Measurements from ENCODE around the gene GMDS.
"Not testable (repeated sequence)": the region's sequence is repeated elsewhere in the genome, so short reads cannot be mapped to it uniquely, and the experiment has no call there.

Gene GMDS

GRCh38 chr6:1756472-1757129, 488.8 kb downstream of the GMDS start:
- no peak overlapping the region for H3K27ac ChIP-seq
- H3K36me3 ChIP-seq, result no peaks in the 10 kb centered on the region
- peaks cover 0 to 8% (median 0%) of the 10 kb centered on the region in 3 donors for H3K9me3 ChIP-seq
- H3K27me3 ChIP-seq, result no peaks in the 10 kb centered on the region
- intact Hi-C loops (cut with DNase I; ENCODE audit: low total_unique reads), result no loop called here
- DNase-seq, result no peak
- TF ChIP-seq CTCF (IDR thresholded peaks at IDR 0.05), result no peak
- H3K4me3 ChIP-seq, result no peak overlapping the region
- H3K4me1 ChIP-seq, result no peaks in the 10 kb centered on the region

GRCh38 chr6:1751063-1751462, 494.3 kb downstream of the GMDS start:
- H3K27me3 ChIP-seq; DNase-seq; H3K9me3 ChIP-seq; H3K4me3 ChIP-seq; H3K36me3 ChIP-seq; intact Hi-C loops (cut with DNase I; ENCODE audit: low total_unique reads); H3K27ac ChIP-seq: not testable (repeated sequence)
- H3K4me1 ChIP-seq, result peaks cover 0 to 15% (median 0%) of the 10 kb centered on the region in 4 donors

GRCh38 chr6:1749041-1749440, 496.4 kb downstream of the GMDS start:
- Histone ChIP-seq H3K4me1 (peaks cover 0 to 33% (median 3%) of the 10 kb centered on the region in 4 donors), H3K27ac (peak overlapping the region; percentile 47 to 53), H3K9me3 (peaks cover 0 to 8% (median 0%) of the 10 kb centered on the region in 3 donors), H3K27me3 (no peaks in the 10 kb centered on the region), H3K4me3 (peak overlapping the region; percentile 43 to 50), H3K36me3 (no peaks in the 10 kb centered on the region)
- DNase-seq, result no peak
- no peak for TF ChIP-seq CTCF (IDR thresholded peaks at IDR 0.05)
- intact Hi-C loops (cut with DNase I; ENCODE audit: low total_unique reads), result no loop called here

GRCh38 chr6:1747531-1747930, 497.9 kb downstream of the GMDS start:
- intact Hi-C loops (cut with DNase I; ENCODE audit: low total_unique reads), result no loop called here
- Histone ChIP-seq H3K27ac (peak overlapping the region in 1 of 2 donors; percentile 53), H3K9me3 (peaks cover 0 to 3% (median 0%) of the 10 kb centered on the region in 3 donors), H3K27me3 (no peaks in the 10 kb centered on the region), H3K4me3 (no peak overlapping the region), H3K4me1 (peaks cover 0 to 33% (median 3%) of the 10 kb centered on the region in 4 donors), H3K36me3 (no peaks in the 10 kb centered on the region)
- no peak for TF ChIP-seq CTCF (IDR thresholded peaks at IDR 0.05)
- DNase-seq, result no peak

GRCh38 chr6:1747003-1747402, 498.4 kb downstream of the GMDS start:
- Histone ChIP-seq H3K27me3 (no peaks in the 10 kb centered on the region), H3K36me3 (no peaks in the 10 kb centered on the region), H3K9me3 (no peaks in the 10 kb centered on the region), H3K4me1 (peaks cover 0 to 33% (median 3%) of the 10 kb centered on the region in 4 donors), H3K4me3 (no peak overlapping the region), H3K27ac (no peak overlapping the region)
- DNase-seq, result no peak
- no peak for TF ChIP-seq CTCF (IDR thresholded peaks at IDR 0.05)
- intact Hi-C loops (cut with DNase I; ENCODE audit: low total_unique reads), result no loop called here

- H3K9me3 ChIP-seq, result no peaks in the 10 kb centered on the region
- intact Hi-C loops (cut with DNase I; ENCODE audit: low total_unique reads), result no loop called here
- DNase-seq, result no peak
- no peak overlapping the region for H3K4me3 ChIP-seq
- no peaks in the 10 kb centered on the region for H3K36me3 ChIP-seq
- TF ChIP-seq CTCF (IDR thresholded peaks at IDR 0.05), result no peak
- peak overlapping the region; percentile 72 to 78 for H3K27ac ChIP-seq
- H3K27me3 ChIP-seq, result no peaks in the 10 kb centered on the region
- peaks cover 0 to 33% (median 3%) of the 10 kb centered on the region in 4 donors for H3K4me1 ChIP-seq
Observed at GRCh38 chr6:1745814-1746213, 499.6 kb downstream of the GMDS start.

Measured in tibial artery (tissue), 4 donors.